Measurements from ENCODE around the gene BCL3.

DNA sequence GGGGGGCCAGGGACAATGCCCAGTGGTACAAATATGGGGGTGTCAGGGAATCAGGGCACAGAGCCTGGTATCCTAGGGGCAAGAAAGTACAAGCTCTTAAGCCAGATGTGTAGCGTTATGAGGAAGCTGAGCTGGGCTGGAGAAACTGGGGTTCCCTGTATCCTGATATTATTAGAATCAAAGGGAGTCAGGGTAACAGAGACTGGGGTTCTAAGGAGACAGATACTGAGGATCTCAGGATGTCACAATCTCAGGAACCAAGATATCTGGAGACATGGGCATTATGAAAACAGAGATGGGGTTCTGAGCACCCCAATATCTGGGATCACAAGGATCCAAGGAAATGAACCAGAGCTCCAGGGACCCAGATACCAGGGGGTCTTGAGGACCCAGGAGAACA, 784 bp downstream of the BCL3 start:
- TF ChIP-seq CTCF (IDR thresholded peaks at IDR 0.05) (no peak), POLR2A (IDR thresholded peaks at IDR 0.05) (no peak)

All from uterus (tissue), 2 donors.